Raji (cell line): Measurements from ENCODE around the gene SUMO3.

ENCODE experiments used
- POLR2A ChIP-seq: IDR thresholded peaks from 2 replicates; pipeline ENCODE4 v1.6.1; 2011; ENCODE audit warnings: low read depth, low read length, control low read depth; ENCODE audit not compliant: insufficient read depth

SUMO3 gene

DNA sequence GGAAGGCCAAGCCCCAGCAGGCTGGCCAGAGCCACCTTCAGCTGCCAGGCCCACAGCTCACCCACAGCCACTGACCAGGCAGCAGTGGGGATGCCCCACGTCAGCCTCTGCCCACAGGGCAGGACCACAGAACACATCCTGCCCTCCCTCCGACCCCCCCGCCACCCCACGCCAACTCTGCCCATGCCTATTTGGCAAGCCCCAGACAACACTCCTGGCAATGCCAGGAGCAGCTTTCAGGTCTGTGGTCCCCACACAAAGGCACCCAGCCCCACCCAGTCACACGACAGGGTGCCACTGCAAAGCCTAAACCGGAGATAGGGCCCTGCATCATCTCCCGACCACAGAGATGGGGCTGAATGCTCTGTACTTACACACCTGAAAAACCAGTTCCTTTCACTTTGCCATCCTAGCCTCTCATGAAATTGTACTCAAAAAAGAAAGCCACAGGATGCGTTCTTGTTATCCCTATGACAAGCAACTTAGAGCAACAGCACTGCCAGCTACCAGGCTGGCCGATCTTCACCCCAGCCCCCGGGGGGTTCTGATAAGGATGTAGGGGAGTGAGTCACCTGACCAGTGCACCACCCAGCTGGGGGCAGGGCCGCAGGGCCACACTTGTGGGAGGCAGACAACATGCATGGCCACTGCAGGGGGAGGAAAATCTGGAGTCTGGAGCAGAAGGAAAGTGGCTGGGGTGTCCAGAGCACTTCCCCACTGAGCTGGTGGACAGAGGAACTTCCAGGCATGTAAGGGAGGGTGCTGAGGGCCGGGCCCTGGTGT is 52.4 kb downstream of the SUMO3 start:
- no peak for TF ChIP-seq POLR2A

- no peak for TF ChIP-seq POLR2A
These were observed 53.3 kb downstream of the SUMO3 start for GRCh38 chr21:44764319-44765230.

DNA sequence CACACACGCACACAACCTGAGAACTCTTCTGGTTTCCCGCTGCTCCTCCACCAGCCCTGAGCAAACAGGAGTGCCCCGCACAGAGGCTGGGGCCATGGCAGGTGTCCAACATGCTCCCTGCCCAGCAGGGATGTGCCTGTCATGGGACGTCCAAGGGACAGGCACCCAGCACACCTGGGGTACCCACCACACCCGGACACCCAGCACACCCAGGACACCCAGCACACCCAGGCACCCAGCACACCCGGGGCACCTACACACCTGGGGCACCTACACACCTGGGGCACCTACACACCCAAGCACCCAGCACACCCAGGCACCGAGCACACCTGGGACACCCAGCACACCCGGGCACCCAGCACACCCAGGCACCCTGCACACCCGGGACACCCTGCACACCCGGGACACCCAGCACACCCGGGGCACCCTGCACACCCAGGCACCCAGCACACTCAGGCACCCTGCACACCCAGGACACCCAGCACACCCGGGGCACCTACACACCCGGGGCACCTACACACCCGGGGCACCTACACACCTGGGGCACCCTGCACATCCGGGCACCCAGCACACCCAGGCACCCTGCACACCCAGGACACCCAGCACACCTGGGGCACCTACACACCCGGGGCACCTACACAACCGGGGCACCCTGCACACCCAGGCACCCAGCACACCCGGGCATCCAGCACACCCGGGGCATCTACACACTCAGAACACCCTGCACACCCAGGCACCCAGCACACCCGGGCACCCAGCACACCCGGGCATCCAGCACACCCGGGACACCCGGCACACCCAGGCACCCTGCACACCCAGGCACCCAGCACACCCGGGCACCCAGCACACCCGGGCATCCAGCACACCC is 54.2 kb downstream of the SUMO3 start:
- no peak for TF ChIP-seq POLR2A

GRCh38 chr21:44763050-44763378 is 54.8 kb downstream of the SUMO3 start:
- TF ChIP-seq POLR2A, result no peak

GRCh38 chr21:44762221-44763049 is 55.4 kb downstream of the SUMO3 start:
- no peak for TF ChIP-seq POLR2A

GRCh38 chr21:44761747-44762208 is 56.1 kb downstream of the SUMO3 start:
- TF ChIP-seq POLR2A, result no peak

DNA sequence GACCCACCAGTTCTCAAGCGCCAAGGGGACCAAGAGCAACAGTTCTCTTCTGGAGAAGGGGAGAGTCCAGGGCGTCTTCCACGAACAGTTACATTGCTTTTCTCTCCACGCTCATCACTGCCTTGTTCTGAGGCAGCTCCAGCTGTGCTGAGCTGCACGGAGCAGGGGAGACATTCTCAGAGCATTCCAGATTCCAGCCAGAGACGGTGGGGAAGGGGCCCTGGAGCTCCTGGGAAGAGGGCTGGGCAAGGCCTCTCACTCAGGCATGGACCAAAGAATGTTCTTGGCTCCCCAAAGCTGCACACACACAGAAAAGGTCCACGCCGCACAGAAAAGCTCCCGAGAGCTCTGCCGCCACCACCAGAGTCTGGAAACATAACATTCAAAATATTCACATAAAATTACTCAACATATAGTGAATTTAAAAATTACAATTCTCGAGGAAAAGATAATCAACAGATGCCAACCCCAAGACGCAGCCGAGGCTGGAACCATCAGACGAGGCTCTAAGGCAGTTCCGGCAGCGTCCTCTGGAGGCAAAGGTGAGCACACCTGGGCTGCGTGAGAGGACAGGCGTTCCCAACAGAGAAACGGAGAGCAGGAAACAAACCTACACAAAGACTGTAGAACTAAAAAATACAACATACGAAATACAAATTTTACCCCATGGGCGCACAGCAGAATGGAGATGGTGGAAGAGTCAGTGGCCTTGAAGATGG is 56.7 kb downstream of the SUMO3 start:
- TF ChIP-seq POLR2A, result no peak

DNA sequence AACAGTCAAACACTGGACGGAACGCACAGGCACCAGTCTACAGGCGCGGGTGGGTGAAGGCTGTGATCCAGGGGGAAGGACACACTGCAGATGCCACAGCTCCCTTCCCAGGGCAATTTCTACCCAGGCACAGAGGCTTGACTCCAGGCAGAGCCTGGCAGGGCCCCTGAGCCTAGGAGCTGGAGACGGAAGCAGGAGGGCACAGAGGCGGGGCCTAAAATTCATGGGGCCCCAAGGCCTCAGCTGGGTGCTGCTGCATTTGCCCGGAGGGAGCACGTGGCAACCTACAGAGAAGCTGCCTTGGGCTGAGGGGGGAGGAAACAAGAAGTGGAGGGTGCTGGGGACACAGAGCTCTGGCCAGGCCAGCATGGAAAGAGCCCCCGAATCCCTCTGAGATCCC is 57.5 kb downstream of the SUMO3 start:
- TF ChIP-seq POLR2A, result no peak

GRCh38 chr21:44759628-44760285 is 58.1 kb downstream of the SUMO3 start:
- TF ChIP-seq POLR2A, result no peak

DNA sequence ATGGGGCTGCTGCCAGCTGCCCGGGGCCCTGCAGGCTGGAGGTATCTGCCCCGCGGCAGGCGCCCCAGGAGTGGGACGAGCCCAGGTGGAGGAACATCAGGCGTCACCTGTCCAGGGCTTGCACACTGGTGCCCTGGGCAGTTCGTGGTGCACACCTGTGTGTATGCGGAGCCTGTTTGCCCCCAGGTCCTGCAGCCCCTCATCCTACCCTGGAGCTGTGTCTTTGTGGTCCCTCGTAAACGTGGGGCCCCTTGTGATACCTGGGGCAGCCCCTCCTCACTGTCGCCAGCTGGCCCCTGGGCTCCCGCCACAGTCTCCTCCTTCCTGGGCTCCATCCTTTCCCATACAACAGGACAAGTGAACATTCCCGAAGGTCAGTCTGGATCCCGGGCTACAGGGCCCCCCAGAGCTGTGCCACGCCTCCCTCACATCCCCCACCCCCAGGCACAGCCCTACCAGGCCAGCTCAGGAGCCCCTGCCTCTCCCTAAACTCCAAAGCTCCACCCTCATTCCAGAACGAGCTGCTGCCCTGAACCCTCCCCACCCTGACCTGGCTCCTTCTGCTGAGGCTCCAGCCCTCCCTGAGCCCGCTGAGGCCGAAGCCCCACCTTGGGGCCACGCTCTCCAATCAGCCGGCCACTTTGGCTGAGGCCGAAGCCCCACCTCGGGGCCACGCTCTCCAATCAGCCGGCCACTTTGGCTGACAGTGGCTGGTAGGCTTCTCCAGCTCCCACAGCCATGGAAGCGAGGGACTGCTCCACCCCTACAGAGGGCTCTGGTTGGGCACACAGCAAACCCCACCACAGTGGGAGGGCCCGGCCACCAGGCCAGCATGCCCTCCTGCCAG is 58.9 kb downstream of the SUMO3 start:
- TF ChIP-seq POLR2A, result no peak

- TF ChIP-seq POLR2A, result no peak
These were observed 59.7 kb downstream of the SUMO3 start for GRCh38 chr21:44758141-44758561.

GRCh38 chr21:44757731-44758130 is 60.1 kb downstream of the SUMO3 start:
- TF ChIP-seq POLR2A, result no peak
